ENCODE results near the gene MX2. TPM values are rescaled to one million over a fixed set of nuclear protein-coding genes. Genes with fewer than 3 reads are reported as not detected.
A peak's percentile ranks its signal among the peaks of the same experiment; 100 is the strongest.

MX2 gene
- total RNA-seq, 1 experiment from 2014 or later: 17.6 TPM

DNA sequence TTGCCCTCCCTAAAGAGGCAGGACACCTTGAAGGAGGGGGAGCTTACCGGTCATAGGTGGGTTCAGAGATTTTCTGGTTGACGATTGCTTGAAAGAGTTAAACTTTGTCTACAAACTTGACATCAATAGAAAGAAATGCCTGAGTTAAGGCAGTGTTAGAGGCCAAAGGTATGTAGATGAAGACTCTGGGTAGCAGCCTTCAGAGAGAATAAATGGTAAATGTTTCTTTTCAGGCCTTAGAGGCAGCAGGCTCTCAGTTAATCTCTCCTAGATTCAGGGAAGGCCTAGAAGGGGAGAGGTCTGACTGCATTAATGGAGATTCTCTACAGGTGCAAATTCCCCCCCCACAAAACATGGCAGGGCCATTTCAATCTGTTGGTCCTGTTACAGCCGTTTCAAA lies 91.9 kb downstream of the MX2 start:
- no peak overlapping the region for H3K27ac Mint-ChIP-seq (ENCODE audit: unreplicated experiment)
- CTCF ChIA-PET: no interaction called here
- intact Hi-C loops (cut with micrococcal nuclease; ENCODE audit: unreplicated experiment): no loop called here

GRCh38 chr21:41458121-41458520 lies 96.3 kb downstream of the MX2 start:
- Mint-ChIP-seq H3K4me1 (ENCODE audit: low read depth, unreplicated experiment) (peaks cover 13% of the 10 kb centered on the region), H3K4me3 (ENCODE audit: low read depth, unreplicated experiment) (no peak overlapping the region), H3K27ac (ENCODE audit: unreplicated experiment) (no peak overlapping the region), H3K36me3 (ENCODE audit: insufficient read depth, unreplicated experiment) (peaks cover 8% of the 10 kb centered on the region), H3K27me3 (ENCODE audit: unreplicated experiment) (no peaks in the 10 kb centered on the region), H3K9me3 (ENCODE audit: low read depth, unreplicated experiment) (no peaks in the 10 kb centered on the region)
- CTCF ChIA-PET: no interaction called here
- DNase-seq: no peak
- TF ChIP-seq, protein P1, sequence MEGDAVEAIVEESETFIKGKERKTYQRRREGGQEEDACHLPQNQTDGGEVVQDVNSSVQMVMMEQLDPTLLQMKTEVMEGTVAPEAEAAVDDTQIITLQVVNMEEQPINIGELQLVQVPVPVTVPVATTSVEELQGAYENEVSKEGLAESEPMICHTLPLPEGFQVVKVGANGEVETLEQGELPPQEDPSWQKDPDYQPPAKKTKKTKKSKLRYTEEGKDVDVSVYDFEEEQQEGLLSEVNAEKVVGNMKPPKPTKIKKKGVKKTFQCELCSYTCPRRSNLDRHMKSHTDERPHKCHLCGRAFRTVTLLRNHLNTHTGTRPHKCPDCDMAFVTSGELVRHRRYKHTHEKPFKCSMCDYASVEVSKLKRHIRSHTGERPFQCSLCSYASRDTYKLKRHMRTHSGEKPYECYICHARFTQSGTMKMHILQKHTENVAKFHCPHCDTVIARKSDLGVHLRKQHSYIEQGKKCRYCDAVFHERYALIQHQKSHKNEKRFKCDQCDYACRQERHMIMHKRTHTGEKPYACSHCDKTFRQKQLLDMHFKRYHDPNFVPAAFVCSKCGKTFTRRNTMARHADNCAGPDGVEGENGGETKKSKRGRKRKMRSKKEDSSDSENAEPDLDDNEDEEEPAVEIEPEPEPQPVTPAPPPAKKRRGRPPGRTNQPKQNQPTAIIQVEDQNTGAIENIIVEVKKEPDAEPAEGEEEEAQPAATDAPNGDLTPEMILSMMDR (IDR thresholded peaks at IDR 0.05; ENCODE audit: unreplicated experiment): no peak
- BruUV-seq (replicated peaks): no TSS peak
- intact Hi-C loops (cut with micrococcal nuclease; ENCODE audit: unreplicated experiment): no loop called here

More for the DNA sequence above, 91.9 kb downstream of the MX2 start:
- DNase-seq: no peak
- no peaks in the 10 kb centered on the region for H3K27me3 Mint-ChIP-seq (ENCODE audit: unreplicated experiment)
- no TSS peak for BruUV-seq (replicated peaks)
- TF ChIP-seq, protein P1 (IDR thresholded peaks at IDR 0.05; ENCODE audit: unreplicated experiment): no peak
- H3K4me3 Mint-ChIP-seq (ENCODE audit: low read depth, unreplicated experiment): no peak overlapping the region
- no peaks in the 10 kb centered on the region for H3K36me3 Mint-ChIP-seq (ENCODE audit: insufficient read depth, unreplicated experiment)
- H3K9me3 Mint-ChIP-seq (ENCODE audit: low read depth, unreplicated experiment): no peaks in the 10 kb centered on the region
- no peaks in the 10 kb centered on the region for H3K4me1 Mint-ChIP-seq (ENCODE audit: low read depth, unreplicated experiment)

DNA sequence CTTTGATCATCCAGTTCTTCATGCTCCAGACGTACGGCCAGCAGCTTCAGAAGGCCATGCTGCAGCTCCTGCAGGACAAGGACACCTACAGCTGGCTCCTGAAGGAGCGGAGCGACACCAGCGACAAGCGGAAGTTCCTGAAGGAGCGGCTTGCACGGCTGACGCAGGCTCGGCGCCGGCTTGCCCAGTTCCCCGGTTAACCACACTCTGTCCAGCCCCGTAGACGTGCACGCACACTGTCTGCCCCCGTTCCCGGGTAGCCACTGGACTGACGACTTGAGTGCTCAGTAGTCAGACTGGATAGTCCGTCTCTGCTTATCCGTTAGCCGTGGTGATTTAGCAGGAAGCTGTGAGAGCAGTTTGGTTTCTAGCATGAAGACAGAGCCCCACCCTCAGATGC lies 96.7 kb downstream of the MX2 start:
- intact Hi-C loops (cut with micrococcal nuclease; ENCODE audit: unreplicated experiment): no loop called here
- CTCF ChIA-PET: interaction anchor here (2.4 kb wide), 1 partner anchor 176 kb away, joined by 17 read pairs; no protein-coding TSS in a partner anchor
- Mint-ChIP-seq H3K27me3 (ENCODE audit: unreplicated experiment) (no peaks in the 10 kb centered on the region), H3K4me1 (ENCODE audit: low read depth, unreplicated experiment) (peaks cover 13% of the 10 kb centered on the region), H3K36me3 (ENCODE audit: insufficient read depth, unreplicated experiment) (peaks cover 8% of the 10 kb centered on the region), H3K27ac (ENCODE audit: unreplicated experiment) (no peak overlapping the region), H3K4me3 (ENCODE audit: low read depth, unreplicated experiment) (no peak overlapping the region), H3K9me3 (ENCODE audit: low read depth, unreplicated experiment) (no peaks in the 10 kb centered on the region)
- DNase-seq: no peak
- BruUV-seq (replicated peaks): TSS peak; percentile 66
- TF ChIP-seq, protein P1 (IDR thresholded peaks at IDR 0.05; ENCODE audit: unreplicated experiment): no peak

Other genes starting within 250 kb of the MX2 start
- 52.3 and 59.0 TPM in 2 replicates for gene BACE2, start 193.9 kb upstream of the MX2 start, total RNA-seq (2022)
- 0.47 and 0.71 TPM in 2 replicates for gene FAM3B, start 45.2 kb upstream of the MX2 start, total RNA-seq (2022)
- gene MX1, start 64.2 kb downstream of the MX2 start, total RNA-seq (2022): 175 and 504 TPM in 2 replicates
- 13.1 and 15.6 TPM in 2 replicates for gene TMPRSS2, start 146.1 kb downstream of the MX2 start, total RNA-seq (2022)

Measured in Calu3 (cell line).